Ovary (tissue), 3 donors: ENCODE results near the gene SLU7.

Experiments
- CTCF ChIP-seq, 3 donors: fragments of 450-650 bp in 2 of 3; fragments of 200-600 bp in 1 of 3; IDR thresholded peaks; one replicate each; pipeline versions ENCODE4 v1.5.1 to v1.8.0; 2016 to 2022; ENCODE audit warnings: antibody characterized with exemption in 3 of 3, mild to moderate bottlenecking in 1 of 3
- POLR2A ChIP-seq: fragments of 450-650 bp; IDR thresholded peaks from one replicate; pipeline ENCODE4 v1.6.1; 2017; ENCODE audit warnings: antibody characterized with exemption, mild to moderate bottlenecking, moderate library complexity
- donor health status: DM: no; HTN: no; CAD: no.

GRCh38 chr5:160462167-160462566 lies 43.3 kb upstream of the SLU7 start:
- no peak for TF ChIP-seq CTCF (IDR thresholded peaks at IDR 0.05)
- no peak for TF ChIP-seq POLR2A
